K562 (cell line): ENCODE measurements around the gene AGBL1. TPM values are rescaled to one million over a fixed set of nuclear protein-coding genes. Genes with fewer than 3 reads are reported as not detected.

ENCODE experiments used
- ATAC-seq: fragments of 200-7000 bp; cut with Tn5 transposase; 3 replicates; pipeline ENCODE4 v1.9.1; 2020; ENCODE audit warnings: moderate library complexity
- BruUV-seq: library from RNA; stranded (reverse); fragments of 400-500 nt; replicated peaks from 2 replicates; lab custom pipeline; 2021; lab: Mats Ljungman, UMichigan
- CTCF ChIA-PET: fragments of 300-600 bp; formaldehyde crosslinking; extraction: SDS; loops from one replicate; lab custom pipeline; 2021; ENCODE audit warnings: low intra/inter-chr PET ratio; lab: Yijun Ruan, JAX
- POLR2A ChIA-PET: fragments of 300-600, 350-650 bp; sonication (Branson Sonifier 250); formaldehyde crosslinking; extraction: SDS; loops from one replicate; lab custom pipeline; 2021; ENCODE audit warnings: antibody characterized with exemption, inconsistent platforms; lab: Yijun Ruan, JAX
- DNase-seq, 4 experiments: peaks; one replicate each; pipeline versions ENCODE4 v3.0.0 to v3.0.0-alpha.2; 2011 to 2018; ENCODE audit warnings: low spot score in 3 of 4, mixed read lengths in 3 of 4; ENCODE audit errors: extremely low read depth in 1 of 4
- FAIRE-seq: peaks from 2 replicates; lab custom pipeline; 2011; peaks lifted over from hg19 to GRCh38; lab: Jason Lieb, UNC
- H2AFZ ChIP-seq: 2 replicates; pipeline ENCODE4 v1.6.0; 2011; ENCODE audit warnings: low read depth, low read length, control low read depth, inconsistent platforms
- H3K27ac ChIP-seq: fragments of 200-600 bp; 3 replicates; pipeline ENCODE4 v1.8.0; 2011; ENCODE audit warnings: low read depth, mild to moderate bottlenecking, control low read depth, inconsistent platforms, low read length, moderate library complexity, mixed read lengths; ENCODE audit errors: extremely low read depth
- H3K27me3 ChIP-seq, 2 experiments: fragments of 300-600 bp in 1 of 2; 2 replicates in 1 of 2; 3 replicates in 1 of 2; pipeline versions ENCODE4 v1.6.0 to v1.8.0; 2011; ENCODE audit warnings: inconsistent platforms in 2 of 2, low read length in 2 of 2, mild to moderate bottlenecking in 1 of 2, mixed read lengths in 1 of 2, moderate library complexity in 1 of 2; ENCODE audit not compliant: control insufficient read depth in 2 of 2, insufficient read depth in 2 of 2
- H3K36me3 ChIP-seq: fragments of 300-600 bp; 3 replicates; pipeline ENCODE4 v1.8.0; 2011; ENCODE audit warnings: mild to moderate bottlenecking, low read length, inconsistent platforms; ENCODE audit not compliant: control insufficient read depth, insufficient read depth
- H3K4me1 ChIP-seq, 2 experiments: fragments of 200-600 bp in 1 of 2; replicated peaks in 1 of 2; 2 replicates in 1 of 2; 3 replicates in 1 of 2; pipeline versions ENCODE4 v1.5.1 to v1.8.0; 2011; ENCODE audit warnings: inconsistent platforms in 2 of 2, low read length in 2 of 2, mild to moderate bottlenecking in 1 of 2, mixed read lengths in 1 of 2, moderate library complexity in 1 of 2; ENCODE audit not compliant: control insufficient read depth in 2 of 2, insufficient read depth in 2 of 2
- H3K4me2 ChIP-seq: 2 replicates; pipeline ENCODE4 v1.6.1; 2011; ENCODE audit warnings: low read length, control low read depth, inconsistent platforms, mixed read lengths; ENCODE audit not compliant: insufficient read depth
- H3K4me3 ChIP-seq: fragments of 200-600 bp; sonication (generic), shearing (Covaris generic); 2 replicates; pipeline ENCODE4 v1.5.1; 2016; ENCODE audit warnings: control low read depth, inconsistent platforms
- H3K79me2 ChIP-seq: fragments of 200-600 bp; 3 replicates; pipeline ENCODE4 v1.8.0; 2011; ENCODE audit warnings: low read length, inconsistent platforms; ENCODE audit not compliant: control insufficient read depth, insufficient read depth
- H3K9ac ChIP-seq, 2 experiments: 2 replicates each; pipeline versions ENCODE4 v1.6.0 to v1.6.1; 2011; ENCODE audit warnings: low read depth in 2 of 2, low read length in 2 of 2, control low read depth in 1 of 2, inconsistent platforms in 1 of 2, mild to moderate bottlenecking in 1 of 2, mixed read lengths in 1 of 2; ENCODE audit not compliant: insufficient read depth in 1 of 2
- H3K9me1 ChIP-seq: one replicate; pipeline ENCODE4 v1.6.0; 2011; ENCODE audit warnings: inconsistent platforms, mild to moderate bottlenecking, low read length, moderate library complexity; ENCODE audit not compliant: control insufficient read depth, insufficient read depth
- H3K9me3 ChIP-seq: replicated peaks from 2 replicates; pipeline ENCODE4 v1.5.1; 2011; ENCODE audit warnings: low read depth, low read length, inconsistent platforms; ENCODE audit not compliant: control insufficient read depth, insufficient read depth
- H4K20me1 ChIP-seq: replicated peaks from 2 replicates; pipeline ENCODE4 v1.6.1; 2011; ENCODE audit warnings: low read length, inconsistent platforms, mixed read lengths; ENCODE audit not compliant: control insufficient read depth, insufficient read depth
- ARHGAP35 ChIP-seq: fragments of 450-650 bp; IDR thresholded peaks from 2 replicates; pipeline ENCODE4 v1.6.1; 2018; ENCODE audit not compliant: partially characterized antibody
- BCL6 ChIP-seq: fragments of 250-450 bp; sonication (Bioruptor Pico); IDR thresholded peaks from 2 replicates; pipeline ENCODE4 v1.4.0; 2020
- PHF21A ChIP-seq: fragments of 450-650 bp; IDR thresholded peaks from 2 replicates; pipeline ENCODE4 v1.6.1; 2017; ENCODE audit warnings: low read depth, borderline replicate concordance
- TCFL5 ChIP-seq: fragments of 250-450 bp; sonication (Bioruptor Pico); conservative IDR thresholded peaks from 2 replicates; pipeline ENCODE4 v1.6.1; 2021; ENCODE audit warnings: mild to moderate bottlenecking, moderate library complexity, matching md5 sums
- TFE3 ChIP-seq: fragments of 450-650 bp; formaldehyde crosslinking; IDR thresholded peaks from 2 replicates; pipeline ENCODE4 v1.4.0; 2020; ENCODE audit warnings: mild to moderate bottlenecking, mixed read lengths
- TRIM25 ChIP-seq: fragments of 450-650 bp; IDR thresholded peaks from 2 replicates; pipeline ENCODE4 v1.7.0; 2016; ENCODE audit warnings: borderline replicate concordance
- ZBTB5 ChIP-seq: fragments of 450-650 bp; IDR thresholded peaks from 2 replicates; pipeline ENCODE4 v1.6.1; 2017; ENCODE audit warnings: antibody characterized with exemption
- ZNF124 ChIP-seq: sonication (generic); formaldehyde crosslinking; IDR thresholded peaks from 2 replicates; pipeline ENCODE4 v1.8.1; 2022; ENCODE audit warnings: missing genetic modification reagents
- ZNF316 ChIP-seq: fragments of 450-650 bp; IDR thresholded peaks from 2 replicates; pipeline ENCODE4 v1.6.1; 2016
- ZNF79 ChIP-seq: fragments of 250-450 bp; sonication (Bioruptor Pico); IDR thresholded peaks from 2 replicates; pipeline ENCODE4 v1.4.0; 2020; ENCODE audit warnings: low read depth, mild to moderate bottlenecking, moderate library complexity
- WGBS: fragments of 100-300 bp; shearing (Covaris generic); methylation state at CpG from one replicate; pipeline ENCODE4 v1.1.6; 2016; ENCODE audit warnings: low coverage, mixed read lengths; ENCODE audit not compliant: insufficient coverage; ENCODE audit errors: missing lambda C conversion rate; 5-methylcytosine and 5-hydroxymethylcytosine counted together
- in situ Hi-C: fragments of 300-500 bp; cut with MboI; formaldehyde crosslinking; loops from 4 replicates; pipeline ENCODE4 v1.15.0; 2018; ENCODE audit warnings: inconsistent platforms, mixed read lengths
- intact Hi-C: fragments of 100-400 bp; cut with micrococcal nuclease; formaldehyde crosslinking; loops from 2 replicates; pipeline ENCODE4 v1.14.2; 2022
- polyA plus RNA-seq, 8 experiments: library from polyadenylated mRNA; depleted of rRNA in 4 of 8; stranded (reverse) in 5 of 8; unstranded in 3 of 8; fragments of >200 nt; fragmentation: Nextera tagmentation in 2 of 8; fragmentation: Illumina TruSeq in 1 of 8; extraction: Ambion mirVana in 2 of 8; extraction: Trizol in 1 of 8; gene quantifications; 2 replicates each; pipeline versions ENCODE4 v1.2.1 to v1.2.3, GENCODE V29; 2011 to 2014; ENCODE audit warnings: inconsistent platforms in 1 of 8, missing spikeins in 1 of 8
- total RNA-seq, 7 experiments: library from RNA; depleted of rRNA in 6 of 7; stranded (reverse); fragments of >200 nt in 6 of 7; fragmentation: Illumina TruSeq in 2 of 7; extraction: Trizol in 2 of 7; gene quantifications; 2 replicates each; pipeline versions ENCODE4 v1.2.1 to v1.2.3, GENCODE V29; 2011 to 2021; ENCODE audit warnings: low replicate concordance in 1 of 7
- TF ChIP-seq, protein P1 (sequence below), 2 experiments: IDR thresholded peaks; 2 replicates each; pipeline ENCODE4 v1.6.1; 2011; ENCODE audit warnings: borderline replicate concordance in 1 of 2, control low read depth in 1 of 2, low read depth in 1 of 2, low read length in 1 of 2, mild to moderate bottlenecking in 1 of 2, mixed read lengths in 1 of 2, moderate library complexity in 1 of 2; ENCODE audit not compliant: insufficient read depth in 1 of 2, insufficient read length in 1 of 2, poor library complexity in 1 of 2, severe bottlenecking in 1 of 2; ENCODE audit errors: extremely low read depth in 1 of 2
- TF ChIP-seq, protein P2 (sequence below): sonication (generic); formaldehyde crosslinking; IDR thresholded peaks from 2 replicates; pipeline ENCODE4 v1.8.0; 2022; ENCODE audit warnings: mild to moderate bottlenecking, missing genetic modification reagents

Gene AGBL1
- total and polyA plus RNA-seq, 9 of the 15 experiments (the other 6 are each of a cell fraction or from before 2014, with no cell fraction given): not detected

DNA sequence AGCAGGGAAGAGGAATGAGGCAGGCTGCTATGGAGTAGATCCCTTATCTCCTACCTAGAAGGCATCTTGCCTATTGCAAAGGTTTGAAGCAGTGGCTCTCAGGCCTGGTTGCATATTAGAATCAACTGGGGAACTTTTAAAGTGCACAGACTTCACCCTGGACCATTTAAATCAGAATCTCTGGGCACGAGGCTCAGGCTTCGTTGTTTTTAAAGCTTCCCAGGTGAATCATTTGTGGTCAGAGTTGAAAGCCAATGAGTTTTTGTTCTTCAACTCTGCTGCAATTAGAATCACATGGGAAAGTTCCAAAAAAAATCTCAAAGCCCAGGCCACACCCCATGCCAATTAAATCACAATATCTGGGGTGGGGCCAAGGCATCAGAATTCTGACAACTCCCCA, 773.1 kb downstream of the AGBL1 start:
- no peaks in the 10 kb centered on the region for H3K9me3 ChIP-seq
- no peaks in the 10 kb centered on the region for H3K27me3 ChIP-seq
- in situ Hi-C loops: no loop called here
- no peaks in the 10 kb centered on the region for H3K9me1 ChIP-seq
- WGBS: 0% methylated on average over 2 of the region's 2 CpGs
- H2AFZ ChIP-seq: no peak overlapping the region
- ATAC-seq (no peak), FAIRE-seq (no peak), DNase-seq (no peak)
- H3K9ac ChIP-seq: no peak overlapping the region
- no peak overlapping the region for H3K27ac ChIP-seq
- no peak overlapping the region for H3K4me3 ChIP-seq
- H4K20me1 ChIP-seq: no peaks in the 10 kb centered on the region
- no peaks in the 10 kb centered on the region for H3K36me3 ChIP-seq
- no peaks in the 10 kb centered on the region for H3K79me2 ChIP-seq
- CTCF ChIA-PET: no interaction called here
- no peaks in the 10 kb centered on the region for H3K4me1 ChIP-seq
- no peak overlapping the region for H3K4me2 ChIP-seq
- POLR2A ChIA-PET: no interaction called here
- BruUV-seq: no TSS peak
- intact Hi-C loops: no loop called here
- TF ChIP-seq BCL6: no peak
- TF ChIP-seq, protein P1, sequence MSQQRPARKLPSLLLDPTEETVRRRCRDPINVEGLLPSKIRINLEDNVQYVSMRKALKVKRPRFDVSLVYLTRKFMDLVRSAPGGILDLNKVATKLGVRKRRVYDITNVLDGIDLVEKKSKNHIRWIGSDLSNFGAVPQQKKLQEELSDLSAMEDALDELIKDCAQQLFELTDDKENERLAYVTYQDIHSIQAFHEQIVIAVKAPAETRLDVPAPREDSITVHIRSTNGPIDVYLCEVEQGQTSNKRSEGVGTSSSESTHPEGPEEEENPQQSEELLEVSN (IDR thresholded peaks at IDR 0.05; ENCODE audit: borderline replicate concordance in 1 of 2, extremely low read depth in 1 of 2, insufficient read depth in 1 of 2, insufficient read length in 1 of 2, low read depth in 1 of 2, low read length in 1 of 2, poor library complexity in 1 of 2, severe bottlenecking in 1 of 2): no peak
- TF ChIP-seq TCFL5 (CRISPR knock-in tag): no peak
- TF ChIP-seq TFE3 (CRISPR knock-in tag): no peak
- TF ChIP-seq ZNF79: no peak
- no peak for TF ChIP-seq ZNF316
- no peak for TF ChIP-seq TRIM25
- no peak for TF ChIP-seq ZNF124
- TF ChIP-seq, protein P2, sequence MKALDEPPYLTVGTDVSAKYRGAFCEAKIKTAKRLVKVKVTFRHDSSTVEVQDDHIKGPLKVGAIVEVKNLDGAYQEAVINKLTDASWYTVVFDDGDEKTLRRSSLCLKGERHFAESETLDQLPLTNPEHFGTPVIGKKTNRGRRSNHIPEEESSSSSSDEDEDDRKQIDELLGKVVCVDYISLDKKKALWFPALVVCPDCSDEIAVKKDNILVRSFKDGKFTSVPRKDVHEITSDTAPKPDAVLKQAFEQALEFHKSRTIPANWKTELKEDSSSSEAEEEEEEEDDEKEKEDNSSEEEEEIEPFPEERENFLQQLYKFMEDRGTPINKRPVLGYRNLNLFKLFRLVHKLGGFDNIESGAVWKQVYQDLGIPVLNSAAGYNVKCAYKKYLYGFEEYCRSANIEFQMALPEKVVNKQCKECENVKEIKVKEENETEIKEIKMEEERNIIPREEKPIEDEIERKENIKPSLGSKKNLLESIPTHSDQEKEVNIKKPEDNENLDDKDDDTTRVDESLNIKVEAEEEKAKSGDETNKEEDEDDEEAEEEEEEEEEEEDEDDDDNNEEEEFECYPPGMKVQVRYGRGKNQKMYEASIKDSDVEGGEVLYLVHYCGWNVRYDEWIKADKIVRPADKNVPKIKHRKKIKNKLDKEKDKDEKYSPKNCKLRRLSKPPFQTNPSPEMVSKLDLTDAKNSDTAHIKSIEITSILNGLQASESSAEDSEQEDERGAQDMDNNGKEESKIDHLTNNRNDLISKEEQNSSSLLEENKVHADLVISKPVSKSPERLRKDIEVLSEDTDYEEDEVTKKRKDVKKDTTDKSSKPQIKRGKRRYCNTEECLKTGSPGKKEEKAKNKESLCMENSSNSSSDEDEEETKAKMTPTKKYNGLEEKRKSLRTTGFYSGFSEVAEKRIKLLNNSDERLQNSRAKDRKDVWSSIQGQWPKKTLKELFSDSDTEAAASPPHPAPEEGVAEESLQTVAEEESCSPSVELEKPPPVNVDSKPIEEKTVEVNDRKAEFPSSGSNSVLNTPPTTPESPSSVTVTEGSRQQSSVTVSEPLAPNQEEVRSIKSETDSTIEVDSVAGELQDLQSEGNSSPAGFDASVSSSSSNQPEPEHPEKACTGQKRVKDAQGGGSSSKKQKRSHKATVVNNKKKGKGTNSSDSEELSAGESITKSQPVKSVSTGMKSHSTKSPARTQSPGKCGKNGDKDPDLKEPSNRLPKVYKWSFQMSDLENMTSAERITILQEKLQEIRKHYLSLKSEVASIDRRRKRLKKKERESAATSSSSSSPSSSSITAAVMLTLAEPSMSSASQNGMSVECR (CRISPR knock-in tag): no peak
- TF ChIP-seq ARHGAP35: no peak
- TF ChIP-seq PHF21A: no peak
- no peak for TF ChIP-seq ZBTB5
